A549 (cell line): ENCODE measurements around the gene DNMT1. TPM values are rescaled to one million over a fixed set of nuclear protein-coding genes. Genes with fewer than 3 reads are reported as not detected.
"Not testable (repeated sequence)": the region's sequence is repeated elsewhere in the genome, so short reads cannot be mapped to it uniquely, and the experiment has no call there.

Experiments
- ATAC-seq, 2 experiments: fragments of 200-7000 bp in 1 of 2; fragments of >200 bp in 1 of 2; cut with Nextera tagmentation in 1 of 2; cut with Tn5 transposase in 1 of 2; 3 replicates each; pipeline versions ENCODE4 v1.8.0 to v1.9.1; 2018 to 2020; ENCODE audit warnings: mild to moderate bottlenecking in 1 of 2, moderate library complexity in 1 of 2
- CTCF ChIA-PET: fragments of 300-600 bp; sonication (Branson Sonifier 250); formaldehyde crosslinking; extraction: SDS; loops from one replicate; lab custom pipeline; 2021; ENCODE audit warnings: antibody characterized with exemption, inconsistent platforms; lab: Yijun Ruan, JAX
- POLR2A ChIA-PET: fragments of 350-600 bp; formaldehyde crosslinking; extraction: SDS; loops from one replicate; lab custom pipeline; 2021; ENCODE audit warnings: antibody characterized with exemption, inconsistent platforms; lab: Yijun Ruan, JAX
- DNase-seq, 2 experiments: peaks; one replicate each; pipeline versions ENCODE4 v3.0.0 to v3.0.0-alpha.2; 2011 to 2016; ENCODE audit warnings: low read depth in 1 of 2, low spot score in 1 of 2
- FAIRE-seq: peaks from 2 replicates; lab custom pipeline; 2011; peaks lifted over from hg19 to GRCh38; lab: Jason Lieb, UNC
- H3K27ac ChIP-seq, 2 experiments: fragments of >200 bp; sonication (Bioruptor Twin); formaldehyde crosslinking; 3 replicates each; pipeline ENCODE4 v1.5.1; 2016 to 2017
- H3K4me1 ChIP-seq: fragments of >200 bp; sonication (Bioruptor Twin); formaldehyde crosslinking; 3 replicates; pipeline ENCODE4 v1.6.1; 2016
- H3K4me2 ChIP-seq: fragments of >200 bp; sonication (Bioruptor Twin); formaldehyde crosslinking; 3 replicates; pipeline ENCODE4 v1.6.1; 2016
- H3K4me3 ChIP-seq: fragments of >200 bp; sonication (Bioruptor Twin); formaldehyde crosslinking; 3 replicates; pipeline ENCODE4 v1.5.1; 2016
- H3K9me3 ChIP-seq: fragments of >200 bp; sonication (Bioruptor Twin); formaldehyde crosslinking; 3 replicates; pipeline ENCODE4 v1.6.1; 2016
- CHD4 ChIP-seq: fragments of 200-600 bp; sonication (generic); IDR thresholded peaks from 2 replicates; pipeline ENCODE4 v1.6.1; 2016; ENCODE audit warnings: antibody characterized with exemption, mild to moderate bottlenecking, borderline replicate concordance
- E2F6 ChIP-seq: IDR thresholded peaks from 2 replicates; pipeline ENCODE4 v1.6.1; 2012; ENCODE audit warnings: low read depth, borderline replicate concordance
- EHMT2 ChIP-seq: fragments of 200-600 bp; sonication (generic); IDR thresholded peaks from 2 replicates; pipeline ENCODE4 v1.6.1; 2016; ENCODE audit warnings: antibody characterized with exemption, low read depth, mild to moderate bottlenecking, moderate library complexity
- HEYL ChIP-seq: fragments of 250-450 bp; sonication (Bioruptor Pico); IDR thresholded peaks from 2 replicates; pipeline ENCODE4 v1.8.0; 2021; ENCODE audit warnings: mild to moderate bottlenecking, moderate library complexity
- HOXB5 ChIP-seq: fragments of 250-450 bp; sonication (Bioruptor Pico); IDR thresholded peaks from 2 replicates; pipeline ENCODE4 v1.5.0; 2020; ENCODE audit warnings: mild to moderate bottlenecking, moderate library complexity
- KDM1A ChIP-seq: fragments of 200-600 bp; sonication (generic); IDR thresholded peaks from 2 replicates; pipeline ENCODE4 v1.6.1; 2016; ENCODE audit warnings: low read depth, mild to moderate bottlenecking
- KDM5A ChIP-seq: fragments of 200-600 bp; sonication (generic); IDR thresholded peaks from 2 replicates; pipeline ENCODE4 v1.6.1; 2016; ENCODE audit warnings: antibody characterized with exemption, mild to moderate bottlenecking
- MYC ChIP-seq: IDR thresholded peaks from 2 replicates; pipeline ENCODE4 v1.6.1; 2012; ENCODE audit warnings: mild to moderate bottlenecking, inconsistent platforms, low read length, improper control_type of control experiment, borderline replicate concordance
- PHF8 ChIP-seq: fragments of 200-600 bp; sonication (generic); IDR thresholded peaks from 2 replicates; pipeline ENCODE4 v1.6.1; 2016; ENCODE audit warnings: low read depth, mild to moderate bottlenecking, antibody characterized with exemption, moderate library complexity, borderline replicate concordance
- POLR2A ChIP-seq: IDR thresholded peaks from 2 replicates; pipeline ENCODE4 v1.6.1; 2012; ENCODE audit warnings: mild to moderate bottlenecking, low read length
- POLR2AphosphoS2 ChIP-seq: conservative IDR thresholded peaks from 2 replicates; pipeline ENCODE4 v1.6.1; 2012; ENCODE audit warnings: low read length, improper control_type of control experiment, inconsistent platforms
- RNF2 ChIP-seq: fragments of 200-600 bp; sonication (generic); IDR thresholded peaks from 2 replicates; pipeline ENCODE4 v1.6.1; 2016; ENCODE audit warnings: low read depth, mild to moderate bottlenecking, antibody characterized with exemption, moderate library complexity, borderline replicate concordance
- SMC3 ChIP-seq: fragments of >200 bp; sonication (Bioruptor Twin); formaldehyde crosslinking; IDR thresholded peaks from 3 replicates; pipeline ENCODE4 v1.6.1; 2018; ENCODE audit warnings: inconsistent platforms
- SREBF2 ChIP-seq: fragments of 450-650 bp; IDR thresholded peaks from 2 replicates; pipeline ENCODE4 v1.6.1; 2014; ENCODE audit warnings: mild to moderate bottlenecking, moderate library complexity
- ZC3H11A ChIP-seq: fragments of 450-650 bp; IDR thresholded peaks from 2 replicates; pipeline ENCODE4 v1.6.1; 2014; ENCODE audit warnings: antibody characterized with exemption, mild to moderate bottlenecking
- ZNF302 ChIP-seq: fragments of 250-450 bp; sonication (Bioruptor Pico); IDR thresholded peaks from 2 replicates; pipeline ENCODE4 v1.9.0; 2021; ENCODE audit warnings: inconsistent platforms, mild to moderate bottlenecking, moderate library complexity
- WGBS: methylation state at CpG from one replicate; pipeline ENCODE4 v1.1.6; 2017; ENCODE audit errors: missing lambda C conversion rate; 5-methylcytosine and 5-hydroxymethylcytosine counted together
- polyA plus RNA-seq, 4 experiments: library from polyadenylated mRNA; depleted of rRNA in 3 of 4; stranded (reverse); fragments of >200 nt; fragmentation: RNase III in 1 of 4; extraction: RNeasy Plus Mini Kit Qiagen cat#74134 plus additional on column Dnase treatment in 1 of 4; gene quantifications; 2 replicates in 3 of 4; 3 replicates in 1 of 4; pipeline ENCODE4 v1.2.3, GENCODE V29; 2011 to 2017
- TF ChIP-seq, protein P1 (sequence below): IDR thresholded peaks from 2 replicates; pipeline ENCODE4 v1.6.1; 2012
- TF ChIP-seq, protein P2 (sequence below): fragments of 250-450 bp; sonication (Bioruptor Pico); IDR thresholded peaks from 2 replicates; pipeline ENCODE4 v1.5.0; 2020; ENCODE audit warnings: low read depth, mild to moderate bottlenecking, moderate library complexity
- TF ChIP-seq, protein P3 (sequence below): fragments of >200 bp; sonication (Bioruptor Twin); formaldehyde crosslinking; IDR thresholded peaks from 3 replicates; pipeline ENCODE4 v1.5.1; 2016
- TF ChIP-seq, protein P4 (sequence below): IDR thresholded peaks from 2 replicates; pipeline ENCODE4 v1.6.1; 2012

Gene DNMT1
- polyA plus RNA-seq, 2 of the 4 experiments (the other 2 are of a cell fraction): 85.2 to 86.2 TPM

- CTCF ChIA-PET: no interaction called here
- WGBS: 92% methylated on average over 3 of the region's 3 CpGs
Measured at GRCh38 chr19:10203686-10204085, 8.9 kb upstream of the DNMT1 start.

DNA sequence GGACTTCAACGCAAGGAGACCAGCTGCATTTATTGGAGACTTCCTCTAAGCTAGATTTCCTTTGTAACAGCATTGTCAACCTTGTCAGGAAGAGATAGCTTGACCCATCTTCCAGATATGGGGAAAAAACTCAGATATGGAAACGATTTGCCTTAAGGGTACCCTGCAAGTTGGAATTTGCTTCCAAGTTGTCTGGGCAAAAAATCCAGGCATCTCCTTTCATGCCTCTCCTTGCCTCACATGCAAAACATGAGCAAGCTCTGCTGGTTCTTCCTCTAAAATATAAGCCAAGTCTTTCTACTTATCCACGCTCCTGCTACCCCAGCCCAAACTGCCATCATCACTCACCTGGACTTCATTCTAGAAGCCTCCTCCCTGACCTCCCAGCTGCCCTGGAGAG lies 6.4 kb upstream of the DNMT1 start:
- no peak for ATAC-seq
- no peak for DNase-seq
- Histone ChIP-seq H3K9me3 (no peaks in the 10 kb centered on the region), H3K27ac (no peak overlapping the region), H3K4me3 (no peak overlapping the region)
- ChIA-PET POLR2A (no interaction called here), CTCF (no interaction called here)
- TF ChIP-seq ZNF302 (no peak), HEYL (no peak), MYC (no peak), KDM5A (no peak)
- TF ChIP-seq, protein P1, sequence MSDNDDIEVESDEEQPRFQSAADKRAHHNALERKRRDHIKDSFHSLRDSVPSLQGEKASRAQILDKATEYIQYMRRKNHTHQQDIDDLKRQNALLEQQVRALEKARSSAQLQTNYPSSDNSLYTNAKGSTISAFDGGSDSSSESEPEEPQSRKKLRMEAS: no peak
- TF ChIP-seq, all 56 proteins: peak for 0
- H3K4me1 ChIP-seq: no peaks in the 10 kb centered on the region
- WGBS: 66% methylated on average over 3 of the region's 3 CpGs
- no peak for FAIRE-seq
- H3K4me2 ChIP-seq: no peak overlapping the region

More at GRCh38 chr19:10203686-10204085, 8.9 kb upstream of the DNMT1 start:
- Histone ChIP-seq H3K4me3 (no peak overlapping the region), H3K4me2 (no peak overlapping the region), H3K4me1 (no peaks in the 10 kb centered on the region), H3K9me3 (no peaks in the 10 kb centered on the region), H3K27ac (no peak overlapping the region)
- POLR2A ChIA-PET: no interaction called here
- ATAC-seq: no peak
- DNase-seq: no peak
- FAIRE-seq: no peak
- no peak for TF ChIP-seq RNF2
- TF ChIP-seq POLR2AphosphoS2: no peak
- TF ChIP-seq ZC3H11A: no peak
- TF ChIP-seq, protein P1: no peak
- TF ChIP-seq KDM5A: no peak
- no peak for TF ChIP-seq SREBF2
- TF ChIP-seq, protein P2, sequence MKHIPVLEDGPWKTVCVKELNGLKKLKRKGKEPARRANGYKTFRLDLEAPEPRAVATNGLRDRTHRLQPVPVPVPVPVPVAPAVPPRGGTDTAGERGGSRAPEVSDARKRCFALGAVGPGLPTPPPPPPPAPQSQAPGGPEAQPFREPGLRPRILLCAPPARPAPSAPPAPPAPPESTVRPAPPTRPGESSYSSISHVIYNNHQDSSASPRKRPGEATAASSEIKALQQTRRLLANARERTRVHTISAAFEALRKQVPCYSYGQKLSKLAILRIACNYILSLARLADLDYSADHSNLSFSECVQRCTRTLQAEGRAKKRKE: no peak
- no peak for TF ChIP-seq ZNF302
- no peak for TF ChIP-seq EHMT2
- TF ChIP-seq KDM1A: no peak
- no peak for TF ChIP-seq HEYL
- TF ChIP-seq SMC3: no peak
- TF ChIP-seq PHF8: no peak
- TF ChIP-seq, protein P3, sequence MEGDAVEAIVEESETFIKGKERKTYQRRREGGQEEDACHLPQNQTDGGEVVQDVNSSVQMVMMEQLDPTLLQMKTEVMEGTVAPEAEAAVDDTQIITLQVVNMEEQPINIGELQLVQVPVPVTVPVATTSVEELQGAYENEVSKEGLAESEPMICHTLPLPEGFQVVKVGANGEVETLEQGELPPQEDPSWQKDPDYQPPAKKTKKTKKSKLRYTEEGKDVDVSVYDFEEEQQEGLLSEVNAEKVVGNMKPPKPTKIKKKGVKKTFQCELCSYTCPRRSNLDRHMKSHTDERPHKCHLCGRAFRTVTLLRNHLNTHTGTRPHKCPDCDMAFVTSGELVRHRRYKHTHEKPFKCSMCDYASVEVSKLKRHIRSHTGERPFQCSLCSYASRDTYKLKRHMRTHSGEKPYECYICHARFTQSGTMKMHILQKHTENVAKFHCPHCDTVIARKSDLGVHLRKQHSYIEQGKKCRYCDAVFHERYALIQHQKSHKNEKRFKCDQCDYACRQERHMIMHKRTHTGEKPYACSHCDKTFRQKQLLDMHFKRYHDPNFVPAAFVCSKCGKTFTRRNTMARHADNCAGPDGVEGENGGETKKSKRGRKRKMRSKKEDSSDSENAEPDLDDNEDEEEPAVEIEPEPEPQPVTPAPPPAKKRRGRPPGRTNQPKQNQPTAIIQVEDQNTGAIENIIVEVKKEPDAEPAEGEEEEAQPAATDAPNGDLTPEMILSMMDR: no peak
- TF ChIP-seq, protein P4, sequence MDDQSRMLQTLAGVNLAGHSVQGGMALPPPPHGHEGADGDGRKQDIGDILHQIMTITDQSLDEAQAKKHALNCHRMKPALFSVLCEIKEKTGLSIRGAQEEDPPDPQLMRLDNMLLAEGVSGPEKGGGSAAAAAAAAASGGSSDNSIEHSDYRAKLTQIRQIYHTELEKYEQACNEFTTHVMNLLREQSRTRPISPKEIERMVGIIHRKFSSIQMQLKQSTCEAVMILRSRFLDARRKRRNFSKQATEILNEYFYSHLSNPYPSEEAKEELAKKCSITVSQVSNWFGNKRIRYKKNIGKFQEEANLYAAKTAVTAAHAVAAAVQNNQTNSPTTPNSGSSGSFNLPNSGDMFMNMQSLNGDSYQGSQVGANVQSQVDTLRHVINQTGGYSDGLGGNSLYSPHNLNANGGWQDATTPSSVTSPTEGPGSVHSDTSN: no peak
- no peak for TF ChIP-seq HOXB5 (CRISPR knock-in tag)
- no peak for TF ChIP-seq POLR2A
- TF ChIP-seq CHD4: no peak
- no peak for TF ChIP-seq E2F6

DNA sequence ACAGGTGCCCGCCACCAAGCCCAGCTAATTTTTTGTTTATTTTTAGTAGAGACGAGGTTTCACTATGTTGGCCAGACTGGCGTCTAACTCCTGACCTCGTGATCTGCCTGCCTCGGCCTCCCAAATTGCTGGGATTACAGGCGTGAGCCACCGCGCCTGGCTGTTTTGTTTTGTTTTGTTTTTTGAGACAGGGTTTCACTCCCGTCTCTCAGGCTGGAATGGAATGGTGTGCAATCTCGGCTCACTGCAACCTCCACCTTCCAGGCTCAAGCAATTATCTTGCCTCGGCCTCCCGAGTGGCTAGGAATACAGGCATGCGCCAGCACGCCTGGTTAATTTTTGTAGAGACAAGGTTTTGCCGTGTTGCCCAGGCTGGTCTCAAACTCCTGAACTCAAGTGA lies 5.3 kb upstream of the DNMT1 start:
- 87% methylated on average over 13 of the region's 15 CpGs for WGBS
- ChIA-PET CTCF (interaction anchor here (1.0 kb wide), 1 partner anchor 269 kb away, joined by 3 read pairs; no protein-coding TSS in a partner anchor), POLR2A (interaction anchor here (0.6 kb wide), 1 partner anchor 142 kb away, joined by 4 read pairs; no protein-coding TSS in a partner anchor)

DNA sequence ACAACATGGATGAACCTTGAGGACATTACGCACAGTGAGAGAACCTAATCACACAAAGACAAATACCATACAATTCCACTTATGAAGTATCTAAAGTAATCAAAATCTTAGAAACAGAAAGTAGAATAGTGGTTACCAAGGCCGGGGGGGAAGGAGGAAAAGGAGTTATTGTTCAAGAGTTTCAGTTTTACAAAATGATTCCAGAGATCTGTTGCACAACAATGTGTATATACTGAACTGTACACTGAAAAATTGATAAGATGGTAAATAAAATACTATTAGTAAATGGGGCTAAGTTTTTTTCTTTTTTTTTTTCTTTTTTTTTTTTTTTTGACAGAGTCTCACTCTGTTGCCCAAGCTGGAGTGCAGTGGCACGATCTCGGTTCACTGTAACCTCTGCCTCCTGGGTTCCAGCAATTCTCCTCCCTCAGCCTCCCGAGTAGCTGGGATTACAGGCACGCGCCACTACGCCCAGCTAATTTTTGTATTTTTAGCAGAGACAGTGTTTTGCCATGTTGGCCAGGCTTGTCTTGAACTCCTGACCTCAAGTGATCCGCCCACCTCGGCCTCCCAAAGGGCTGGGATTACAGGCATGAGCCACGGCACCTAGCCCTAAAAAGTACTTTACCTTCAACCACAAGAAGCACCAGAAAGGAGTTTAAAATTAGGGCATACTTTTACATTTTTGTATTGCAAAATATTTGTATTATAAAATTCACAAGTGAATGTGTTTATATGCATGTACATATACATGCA lies 4.3 kb upstream of the DNMT1 start:
- 61% methylated on average over 11 of the region's 11 CpGs for whole genome bisulfite sequencing
- FAIRE-seq, H3K4me2 ChIP-seq, ATAC-seq, DNase-seq, H3K9me3 ChIP-seq, H3K27ac ChIP-seq, H3K4me1 ChIP-seq, H3K4me3 ChIP-seq: not testable (repeated sequence)
- CTCF ChIA-PET: interaction anchor here (0.5 to 1.0 kb wide), 2 partner anchors 60 to 200 kb away, joined by 3 read pairs; no protein-coding TSS in a partner anchor
- POLR2A ChIA-PET: interaction anchor here (0.6 to 0.7 kb wide), 2 partner anchors 144 to 236 kb away, joined by 3 to 4 read pairs; no protein-coding TSS in a partner anchor

More for the DNA sequence above, 5.3 kb upstream of the DNMT1 start:
- not testable (repeated sequence) for H3K4me1 ChIP-seq, H3K27ac ChIP-seq, DNase-seq, H3K9me3 ChIP-seq, H3K4me2 ChIP-seq, FAIRE-seq, ATAC-seq, H3K4me3 ChIP-seq
